Central memory CD8-positive, alpha-beta T cell (primary cell): ENCODE results near the gene ETV5.
"Not testable (repeated sequence)": the region's sequence is repeated elsewhere in the genome, so short reads cannot be mapped to it uniquely, and the experiment has no call there.

ENCODE experiments used
- ATAC-seq: fragments of 150-1000 bp; cut with Tn5 transposase; replicated peaks from 2 replicates; pipeline ENCODE4 v1.10.0; 2022; ENCODE audit warnings: mild to moderate bottlenecking, moderate FRiP score, moderate number of reproducible peaks; ENCODE audit not compliant: poor library complexity, severe bottlenecking; ENCODE audit errors: extremely low read depth
- DNase-seq, 2 donors: peaks; one replicate each; pipeline ENCODE4 v3.0.0; 2021; ENCODE audit warnings: low spot score in 2 of 2
- H3K27ac Mint-ChIP-seq: one replicate; pipeline ENCODE4 v1.8.0; 2022; ENCODE audit warnings: low read depth, mild to moderate bottlenecking, moderate library complexity, mixed read lengths
- H3K27me3 Mint-ChIP-seq: one replicate; pipeline ENCODE4 v1.8.0; 2022; ENCODE audit warnings: mixed read lengths
- H3K36me3 Mint-ChIP-seq: one replicate; pipeline ENCODE4 v1.8.0; 2022; ENCODE audit warnings: mild to moderate bottlenecking, moderate library complexity, mixed read lengths; ENCODE audit not compliant: insufficient read depth
- H3K4me1 Mint-ChIP-seq: one replicate; pipeline ENCODE4 v1.8.0; 2022; ENCODE audit warnings: mixed read lengths
- H3K4me3 Mint-ChIP-seq: one replicate; pipeline ENCODE4 v1.8.0; 2022; ENCODE audit warnings: mild to moderate bottlenecking, moderate library complexity, mixed read lengths
- H3K9me3 Mint-ChIP-seq: one replicate; pipeline ENCODE4 v1.8.0; 2022; ENCODE audit warnings: mixed read lengths

Gene ETV5

GRCh38 chr3:186046838-186047237 lies 62.1 kb downstream of the ETV5 start:
- no peak overlapping the region for H3K27ac Mint-ChIP-seq
- H3K36me3 Mint-ChIP-seq: no peaks in the 10 kb centered on the region
- DNase-seq (no peak), ATAC-seq (no peak)
- H3K9me3 Mint-ChIP-seq: no peaks in the 10 kb centered on the region
- no peaks in the 10 kb centered on the region for H3K4me1 Mint-ChIP-seq
- H3K27me3 Mint-ChIP-seq: peaks cover 88% of the 10 kb centered on the region
- no peak overlapping the region for H3K4me3 Mint-ChIP-seq

- DNase-seq: no peak
Measured at GRCh38 chr3:186044968-186045367, 63.9 kb downstream of the ETV5 start.

GRCh38 chr3:186044427-186044826 lies 64.5 kb downstream of the ETV5 start:
- DNase-seq (no peak), ATAC-seq (no peak)
- Mint-ChIP-seq H3K4me3 (no peak overlapping the region), H3K36me3 (no peaks in the 10 kb centered on the region), H3K27ac (no peak overlapping the region), H3K9me3 (no peaks in the 10 kb centered on the region), H3K27me3 (peaks cover 84% of the 10 kb centered on the region), H3K4me1 (no peaks in the 10 kb centered on the region)

More at GRCh38 chr3:186044968-186045367, 63.9 kb downstream of the ETV5 start:
- no peaks in the 10 kb centered on the region for H3K4me1 Mint-ChIP-seq
- peaks cover 84% of the 10 kb centered on the region for H3K27me3 Mint-ChIP-seq
- no peak for ATAC-seq
- H3K36me3 Mint-ChIP-seq: no peaks in the 10 kb centered on the region
- no peak overlapping the region for H3K4me3 Mint-ChIP-seq
- H3K9me3 Mint-ChIP-seq: no peaks in the 10 kb centered on the region
- no peak overlapping the region for H3K27ac Mint-ChIP-seq

GRCh38 chr3:186042521-186043202 lies 66.2 kb downstream of the ETV5 start:
- H3K27ac Mint-ChIP-seq: no peak overlapping the region
- no peaks in the 10 kb centered on the region for H3K4me1 Mint-ChIP-seq
- ATAC-seq: no peak
- H3K36me3 Mint-ChIP-seq: no peaks in the 10 kb centered on the region
- H3K4me3 Mint-ChIP-seq: no peak overlapping the region
- no peaks in the 10 kb centered on the region for H3K9me3 Mint-ChIP-seq
- peaks cover 75% of the 10 kb centered on the region for H3K27me3 Mint-ChIP-seq
- no peak for DNase-seq

GRCh38 chr3:186042036-186042435 lies 66.9 kb downstream of the ETV5 start:
- Mint-ChIP-seq H3K4me1 (no peaks in the 10 kb centered on the region), H3K36me3 (no peaks in the 10 kb centered on the region), H3K4me3 (no peak overlapping the region), H3K27me3 (peaks cover 81% of the 10 kb centered on the region), H3K9me3 (no peaks in the 10 kb centered on the region), H3K27ac (no peak overlapping the region)
- DNase-seq: no peak
- no peak for ATAC-seq

GRCh38 chr3:186038360-186038759 lies 70.5 kb downstream of the ETV5 start:
- ATAC-seq (no peak), DNase-seq (no peak)
- peaks cover 56% of the 10 kb centered on the region for H3K27me3 Mint-ChIP-seq
- H3K4me3 Mint-ChIP-seq: no peak overlapping the region
- no peaks in the 10 kb centered on the region for H3K9me3 Mint-ChIP-seq
- H3K36me3 Mint-ChIP-seq: no peaks in the 10 kb centered on the region
- no peaks in the 10 kb centered on the region for H3K4me1 Mint-ChIP-seq
- H3K27ac Mint-ChIP-seq: no peak overlapping the region

GRCh38 chr3:186035277-186035676 lies 73.6 kb downstream of the ETV5 start:
- H3K9me3 Mint-ChIP-seq: no peaks in the 10 kb centered on the region
- ATAC-seq (no peak), DNase-seq (no peak)
- no peaks in the 10 kb centered on the region for H3K36me3 Mint-ChIP-seq
- H3K27me3 Mint-ChIP-seq: peaks cover 54% of the 10 kb centered on the region
- no peak overlapping the region for H3K27ac Mint-ChIP-seq
- no peak overlapping the region for H3K4me3 Mint-ChIP-seq
- no peaks in the 10 kb centered on the region for H3K4me1 Mint-ChIP-seq

GRCh38 chr3:186032321-186032720 lies 76.6 kb downstream of the ETV5 start:
- no peak overlapping the region for H3K4me3 Mint-ChIP-seq
- ATAC-seq: no peak
- H3K36me3 Mint-ChIP-seq: no peaks in the 10 kb centered on the region
- H3K9me3 Mint-ChIP-seq: no peaks in the 10 kb centered on the region
- no peak overlapping the region for H3K27ac Mint-ChIP-seq
- no peaks in the 10 kb centered on the region for H3K4me1 Mint-ChIP-seq
- no peak for DNase-seq
- peaks cover 48% of the 10 kb centered on the region for H3K27me3 Mint-ChIP-seq

GRCh38 chr3:186025993-186026392 lies 82.9 kb downstream of the ETV5 start:
- H3K4me3 Mint-ChIP-seq, ATAC-seq, DNase-seq, H3K4me1 Mint-ChIP-seq, H3K27ac Mint-ChIP-seq, H3K36me3 Mint-ChIP-seq, H3K9me3 Mint-ChIP-seq: not testable (repeated sequence)
- peaks cover 29% of the 10 kb centered on the region for H3K27me3 Mint-ChIP-seq

- no peak for ATAC-seq
- no peaks in the 10 kb centered on the region for H3K9me3 Mint-ChIP-seq
Measured at GRCh38 chr3:186025161-186025560, 83.7 kb downstream of the ETV5 start.

GRCh38 chr3:186024210-186024609 lies 84.7 kb downstream of the ETV5 start:
- Mint-ChIP-seq H3K36me3 (no peaks in the 10 kb centered on the region), H3K9me3 (no peaks in the 10 kb centered on the region), H3K27ac (no peak overlapping the region), H3K4me3 (no peak overlapping the region), H3K27me3 (peaks cover 14% of the 10 kb centered on the region), H3K4me1 (no peaks in the 10 kb centered on the region)
- ATAC-seq: no peak
- DNase-seq: no peak

More at GRCh38 chr3:186025161-186025560, 83.7 kb downstream of the ETV5 start:
- no peaks in the 10 kb centered on the region for H3K36me3 Mint-ChIP-seq
- H3K27me3 Mint-ChIP-seq: peaks cover 21% of the 10 kb centered on the region
- no peak for DNase-seq
- H3K4me3 Mint-ChIP-seq: no peak overlapping the region
- no peaks in the 10 kb centered on the region for H3K4me1 Mint-ChIP-seq
- no peak overlapping the region for H3K27ac Mint-ChIP-seq

GRCh38 chr3:186022931-186023330 lies 86.0 kb downstream of the ETV5 start:
- peaks cover 27% of the 10 kb centered on the region for H3K27me3 Mint-ChIP-seq
- H3K9me3 Mint-ChIP-seq: no peaks in the 10 kb centered on the region
- DNase-seq (no peak), ATAC-seq (no peak)
- H3K27ac Mint-ChIP-seq: no peak overlapping the region
- no peak overlapping the region for H3K4me3 Mint-ChIP-seq
- no peaks in the 10 kb centered on the region for H3K36me3 Mint-ChIP-seq
- no peaks in the 10 kb centered on the region for H3K4me1 Mint-ChIP-seq

- no peak overlapping the region for H3K27ac Mint-ChIP-seq
- no peak for DNase-seq
- no peaks in the 10 kb centered on the region for H3K4me1 Mint-ChIP-seq
- no peak for ATAC-seq
- no peaks in the 10 kb centered on the region for H3K9me3 Mint-ChIP-seq
- peaks cover 38% of the 10 kb centered on the region for H3K27me3 Mint-ChIP-seq
- no peaks in the 10 kb centered on the region for H3K36me3 Mint-ChIP-seq
- H3K4me3 Mint-ChIP-seq: no peak overlapping the region
Measured at GRCh38 chr3:186021673-186022362, 87.1 kb downstream of the ETV5 start.
